GM23338 (cell line): Measurements from ENCODE around the gene P2RY12. TPM values are rescaled to one million over a fixed set of nuclear protein-coding genes. Genes with fewer than 3 reads are reported as not detected.

ENCODE experiments used
- ATAC-seq: fragments of 200-7000 bp; cut with Tn5 transposase; 3 replicates; pipeline ENCODE4 v1.9.1; 2020
- DNase-seq: peaks from one replicate; pipeline ENCODE4 v3.0.0-alpha.2; 2015; ENCODE audit warnings: low spot score
- H2AFZ ChIP-seq: fragments of 200-600 bp; sonication (generic); 2 replicates; pipeline ENCODE4 v1.8.0; 2016; ENCODE audit warnings: antibody characterized with exemption, mild to moderate bottlenecking, moderate library complexity
- H3F3A ChIP-seq: fragments of 200-600 bp; sonication (generic); replicated peaks from 2 replicates; pipeline ENCODE4 v1.8.0; 2017; ENCODE audit warnings: antibody characterized with exemption, mixed run types, low read depth
- H3K27ac ChIP-seq: fragments of 200-600 bp; sonication (generic); 2 replicates; pipeline ENCODE4 v1.6.1; 2016; ENCODE audit warnings: low read depth
- H3K27me3 ChIP-seq: fragments of 200-600 bp; sonication (generic); 2 replicates; pipeline ENCODE4 v1.8.0; 2016; ENCODE audit warnings: mild to moderate bottlenecking, mixed run types, moderate library complexity; ENCODE audit not compliant: insufficient read depth
- H3K36me3 ChIP-seq: fragments of 200-600 bp; sonication (generic); 2 replicates; pipeline ENCODE4 v1.8.0; 2016; ENCODE audit warnings: mild to moderate bottlenecking; ENCODE audit not compliant: insufficient read depth
- H3K4me1 ChIP-seq: fragments of 200-600 bp; sonication (generic); 2 replicates; pipeline ENCODE4 v1.8.0; 2016; ENCODE audit warnings: mild to moderate bottlenecking, moderate library complexity; ENCODE audit not compliant: insufficient read depth
- H3K4me2 ChIP-seq: fragments of 200-600 bp; sonication (generic); 2 replicates; pipeline ENCODE4 v1.7.1; 2017; ENCODE audit warnings: mixed run types
- H3K4me3 ChIP-seq: fragments of 200-600 bp; sonication (generic); 2 replicates; pipeline ENCODE4 v1.6.1; 2016; ENCODE audit warnings: mixed run types
- H3K79me2 ChIP-seq: fragments of 200-600 bp; sonication (generic); replicated peaks from 2 replicates; pipeline ENCODE4 v1.8.0; 2017; ENCODE audit warnings: mild to moderate bottlenecking; ENCODE audit not compliant: insufficient read depth
- H3K9me2 ChIP-seq: fragments of 200-600 bp; sonication (generic); 2 replicates; pipeline ENCODE4 v1.8.0; 2017; ENCODE audit not compliant: insufficient read depth
- H4K20me1 ChIP-seq: fragments of 200-600 bp; sonication (generic); replicated peaks from 2 replicates; pipeline ENCODE4 v1.8.0; 2017; ENCODE audit warnings: mild to moderate bottlenecking; ENCODE audit not compliant: insufficient read depth
- H3K27ac Mint-ChIP-seq: 2 replicates; pipeline ENCODE4 v1.8.0; 2020; ENCODE audit warnings: inconsistent platforms, mild to moderate bottlenecking, moderate library complexity, mixed read lengths
- H3K27me3 Mint-ChIP-seq: 3 replicates; pipeline ENCODE4 v1.8.0; 2022; ENCODE audit warnings: low read depth, mild to moderate bottlenecking, moderate library complexity, mixed read lengths, inconsistent platforms; ENCODE audit not compliant: insufficient read depth, poor library complexity
- H3K36me3 Mint-ChIP-seq: 3 replicates; pipeline ENCODE4 v1.8.0; 2021; ENCODE audit warnings: low read depth, mild to moderate bottlenecking, inconsistent platforms, moderate library complexity, mixed read lengths
- H3K4me1 Mint-ChIP-seq: 3 replicates; pipeline ENCODE4 v1.8.0; 2020; ENCODE audit warnings: mild to moderate bottlenecking, inconsistent platforms, mixed read lengths
- H3K4me3 Mint-ChIP-seq: 3 replicates; pipeline ENCODE4 v1.8.0; 2021; ENCODE audit warnings: moderate library complexity, mild to moderate bottlenecking, inconsistent platforms, mixed read lengths
- H3K9me3 Mint-ChIP-seq: 3 replicates; pipeline ENCODE4 v1.8.0; 2020; ENCODE audit warnings: moderate library complexity, mild to moderate bottlenecking, inconsistent platforms, mixed read lengths
- CREB1 ChIP-seq: fragments of 250-450 bp; sonication (Bioruptor Pico); IDR thresholded peaks from 2 replicates; pipeline ENCODE4 v1.5.0; 2020; ENCODE audit warnings: low read depth, mild to moderate bottlenecking, moderate library complexity
- EZH2 ChIP-seq: fragments of 200-600 bp; sonication (generic); IDR thresholded peaks from one replicate; pipeline ENCODE4 v1.8.0; 2017; ENCODE audit warnings: antibody characterized with exemption, mild to moderate bottlenecking, low read depth; ENCODE audit not compliant: unreplicated experiment
- EZH2phosphoT487 ChIP-seq: fragments of 200-600 bp; sonication (generic); IDR thresholded peaks from one replicate; pipeline ENCODE4 v1.8.1; 2018; ENCODE audit warnings: antibody characterized with exemption; ENCODE audit not compliant: unreplicated experiment
- JUNB ChIP-seq: IDR thresholded peaks from one replicate; pipeline ENCODE4 v1.6.1; 2016; ENCODE audit warnings: antibody characterized with exemption; ENCODE audit not compliant: unreplicated experiment
- NANOG ChIP-seq: IDR thresholded peaks from 2 replicates; pipeline ENCODE4 v1.6.1; 2016; ENCODE audit warnings: antibody characterized with exemption, borderline replicate concordance
- POLR2AphosphoS5 ChIP-seq: IDR thresholded peaks from 2 replicates; pipeline ENCODE4 v1.6.1; 2016; ENCODE audit warnings: antibody characterized with exemption, low read depth
- STAT1 ChIP-seq: IDR thresholded peaks from one replicate; pipeline ENCODE4 v1.6.1; 2016; ENCODE audit warnings: antibody characterized with exemption; ENCODE audit not compliant: unreplicated experiment
- ZNF114 ChIP-seq: fragments of 250-450 bp; sonication (Bioruptor Pico); IDR thresholded peaks from 2 replicates; pipeline ENCODE4 v1.5.0; 2020; ENCODE audit warnings: mild to moderate bottlenecking, moderate library complexity
- ZNF331 ChIP-seq: fragments of 250-450 bp; sonication (Bioruptor Pico); IDR thresholded peaks from 2 replicates; pipeline ENCODE4 v1.5.0; 2020; ENCODE audit warnings: low read depth, mild to moderate bottlenecking, moderate library complexity
- polyA plus RNA-seq: library from polyadenylated mRNA; unstranded; fragments of >200 nt; fragmentation: Nextera tagmentation; extraction: Ambion mirVana; gene quantifications from 2 replicates; pipeline ENCODE4 v1.2.1, GENCODE V29; 2016
- total RNA-seq: library from RNA; depleted of rRNA; stranded (reverse); fragments of >200 nt; shearing (Covaris generic); gene quantifications from 2 replicates; pipeline ENCODE4 v1.2.3, GENCODE V29; 2014
- TF ChIP-seq, protein P1 (sequence below), 2 experiments: fragments of 200-600 bp in 1 of 2; sonication (generic) in 1 of 2; conservative IDR thresholded peaks; 2 replicates each; pipeline versions ENCODE4 v1.5.1 to v1.6.1; 2016 to 2017; ENCODE audit warnings: antibody characterized with exemption in 2 of 2, low read depth in 2 of 2, mild to moderate bottlenecking in 2 of 2, moderate library complexity in 1 of 2
- TF ChIP-seq, protein P2 (sequence below): IDR thresholded peaks from 2 replicates; pipeline ENCODE4 v1.6.1; 2016; ENCODE audit warnings: antibody characterized with exemption
- TF ChIP-seq, protein P3 (sequence below): IDR thresholded peaks from one replicate; pipeline ENCODE4 v1.6.1; 2018; ENCODE audit warnings: antibody characterized with exemption; ENCODE audit not compliant: unreplicated experiment
- TF ChIP-seq, protein P4 (sequence below): fragments of 250-450 bp; sonication (Bioruptor Pico); IDR thresholded peaks from 2 replicates; pipeline ENCODE4 v1.5.0; 2020; ENCODE audit warnings: mild to moderate bottlenecking, moderate library complexity

Gene P2RY12
- total and polyA plus RNA-seq, 2 experiments from 2014 or later = 1.1 TPM; not detected in 1

DNA sequence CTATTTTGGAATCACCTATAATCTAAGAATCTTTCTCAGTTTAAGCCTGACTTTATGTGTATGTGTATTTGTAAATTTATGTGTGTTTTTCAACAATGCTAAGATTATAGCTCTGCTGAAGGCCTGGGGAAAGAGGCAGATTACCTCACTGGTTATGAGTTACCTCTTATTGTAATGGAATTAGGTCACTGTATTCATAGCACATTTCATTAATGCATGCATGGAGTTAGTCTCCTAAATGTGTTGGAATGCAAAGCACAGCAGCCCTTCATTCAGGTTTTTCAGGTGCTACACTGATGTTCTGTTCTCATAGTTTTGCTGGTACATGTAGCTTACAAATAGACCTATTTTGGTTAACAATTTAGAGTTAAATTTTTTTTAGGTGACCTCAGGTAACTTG is 77.4 kb downstream of the P2RY12 start:
- H2AFZ ChIP-seq = no peak overlapping the region
- H3K36me3 ChIP-seq = no peaks in the 10 kb centered on the region
- H3K4me2 ChIP-seq = no peak overlapping the region
- H3K4me1 ChIP-seq = peaks cover 12% of the 10 kb centered on the region
- H3F3A ChIP-seq = no peaks in the 10 kb centered on the region
- no peaks in the 10 kb centered on the region for H3K79me2 ChIP-seq
- H3K4me3 Mint-ChIP-seq = peak overlapping the region; percentile 39
- H3K9me3 Mint-ChIP-seq = no peaks in the 10 kb centered on the region
- ATAC-seq (peak; percentile 6; the same call in 1 of the 3 replicates), DNase-seq (peak; percentile 23)
- H4K20me1 ChIP-seq = no peaks in the 10 kb centered on the region
- H3K27ac Mint-ChIP-seq = peak overlapping the region; percentile 63
- TF ChIP-seq, protein P1, sequence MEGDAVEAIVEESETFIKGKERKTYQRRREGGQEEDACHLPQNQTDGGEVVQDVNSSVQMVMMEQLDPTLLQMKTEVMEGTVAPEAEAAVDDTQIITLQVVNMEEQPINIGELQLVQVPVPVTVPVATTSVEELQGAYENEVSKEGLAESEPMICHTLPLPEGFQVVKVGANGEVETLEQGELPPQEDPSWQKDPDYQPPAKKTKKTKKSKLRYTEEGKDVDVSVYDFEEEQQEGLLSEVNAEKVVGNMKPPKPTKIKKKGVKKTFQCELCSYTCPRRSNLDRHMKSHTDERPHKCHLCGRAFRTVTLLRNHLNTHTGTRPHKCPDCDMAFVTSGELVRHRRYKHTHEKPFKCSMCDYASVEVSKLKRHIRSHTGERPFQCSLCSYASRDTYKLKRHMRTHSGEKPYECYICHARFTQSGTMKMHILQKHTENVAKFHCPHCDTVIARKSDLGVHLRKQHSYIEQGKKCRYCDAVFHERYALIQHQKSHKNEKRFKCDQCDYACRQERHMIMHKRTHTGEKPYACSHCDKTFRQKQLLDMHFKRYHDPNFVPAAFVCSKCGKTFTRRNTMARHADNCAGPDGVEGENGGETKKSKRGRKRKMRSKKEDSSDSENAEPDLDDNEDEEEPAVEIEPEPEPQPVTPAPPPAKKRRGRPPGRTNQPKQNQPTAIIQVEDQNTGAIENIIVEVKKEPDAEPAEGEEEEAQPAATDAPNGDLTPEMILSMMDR (conservative IDR thresholded peaks at IDR 0.05; ENCODE audit: low read depth in 2 of 2) = no peak
- TF ChIP-seq EZH2phosphoT487 (no peak), ZNF331 (no peak), JUNB (no peak), STAT1 (no peak), POLR2AphosphoS5 (no peak), NANOG (no peak), ZNF114 (CRISPR knock-in tag) (no peak), EZH2 (no peak), CREB1 (CRISPR knock-in tag) (no peak)
- TF ChIP-seq, protein P2, sequence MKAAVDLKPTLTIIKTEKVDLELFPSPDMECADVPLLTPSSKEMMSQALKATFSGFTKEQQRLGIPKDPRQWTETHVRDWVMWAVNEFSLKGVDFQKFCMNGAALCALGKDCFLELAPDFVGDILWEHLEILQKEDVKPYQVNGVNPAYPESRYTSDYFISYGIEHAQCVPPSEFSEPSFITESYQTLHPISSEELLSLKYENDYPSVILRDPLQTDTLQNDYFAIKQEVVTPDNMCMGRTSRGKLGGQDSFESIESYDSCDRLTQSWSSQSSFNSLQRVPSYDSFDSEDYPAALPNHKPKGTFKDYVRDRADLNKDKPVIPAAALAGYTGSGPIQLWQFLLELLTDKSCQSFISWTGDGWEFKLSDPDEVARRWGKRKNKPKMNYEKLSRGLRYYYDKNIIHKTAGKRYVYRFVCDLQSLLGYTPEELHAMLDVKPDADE = no peak
- TF ChIP-seq, protein P3, sequence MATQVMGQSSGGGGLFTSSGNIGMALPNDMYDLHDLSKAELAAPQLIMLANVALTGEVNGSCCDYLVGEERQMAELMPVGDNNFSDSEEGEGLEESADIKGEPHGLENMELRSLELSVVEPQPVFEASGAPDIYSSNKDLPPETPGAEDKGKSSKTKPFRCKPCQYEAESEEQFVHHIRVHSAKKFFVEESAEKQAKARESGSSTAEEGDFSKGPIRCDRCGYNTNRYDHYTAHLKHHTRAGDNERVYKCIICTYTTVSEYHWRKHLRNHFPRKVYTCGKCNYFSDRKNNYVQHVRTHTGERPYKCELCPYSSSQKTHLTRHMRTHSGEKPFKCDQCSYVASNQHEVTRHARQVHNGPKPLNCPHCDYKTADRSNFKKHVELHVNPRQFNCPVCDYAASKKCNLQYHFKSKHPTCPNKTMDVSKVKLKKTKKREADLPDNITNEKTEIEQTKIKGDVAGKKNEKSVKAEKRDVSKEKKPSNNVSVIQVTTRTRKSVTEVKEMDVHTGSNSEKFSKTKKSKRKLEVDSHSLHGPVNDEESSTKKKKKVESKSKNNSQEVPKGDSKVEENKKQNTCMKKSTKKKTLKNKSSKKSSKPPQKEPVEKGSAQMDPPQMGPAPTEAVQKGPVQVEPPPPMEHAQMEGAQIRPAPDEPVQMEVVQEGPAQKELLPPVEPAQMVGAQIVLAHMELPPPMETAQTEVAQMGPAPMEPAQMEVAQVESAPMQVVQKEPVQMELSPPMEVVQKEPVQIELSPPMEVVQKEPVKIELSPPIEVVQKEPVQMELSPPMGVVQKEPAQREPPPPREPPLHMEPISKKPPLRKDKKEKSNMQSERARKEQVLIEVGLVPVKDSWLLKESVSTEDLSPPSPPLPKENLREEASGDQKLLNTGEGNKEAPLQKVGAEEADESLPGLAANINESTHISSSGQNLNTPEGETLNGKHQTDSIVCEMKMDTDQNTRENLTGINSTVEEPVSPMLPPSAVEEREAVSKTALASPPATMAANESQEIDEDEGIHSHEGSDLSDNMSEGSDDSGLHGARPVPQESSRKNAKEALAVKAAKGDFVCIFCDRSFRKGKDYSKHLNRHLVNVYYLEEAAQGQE = no peak
- TF ChIP-seq, protein P4, sequence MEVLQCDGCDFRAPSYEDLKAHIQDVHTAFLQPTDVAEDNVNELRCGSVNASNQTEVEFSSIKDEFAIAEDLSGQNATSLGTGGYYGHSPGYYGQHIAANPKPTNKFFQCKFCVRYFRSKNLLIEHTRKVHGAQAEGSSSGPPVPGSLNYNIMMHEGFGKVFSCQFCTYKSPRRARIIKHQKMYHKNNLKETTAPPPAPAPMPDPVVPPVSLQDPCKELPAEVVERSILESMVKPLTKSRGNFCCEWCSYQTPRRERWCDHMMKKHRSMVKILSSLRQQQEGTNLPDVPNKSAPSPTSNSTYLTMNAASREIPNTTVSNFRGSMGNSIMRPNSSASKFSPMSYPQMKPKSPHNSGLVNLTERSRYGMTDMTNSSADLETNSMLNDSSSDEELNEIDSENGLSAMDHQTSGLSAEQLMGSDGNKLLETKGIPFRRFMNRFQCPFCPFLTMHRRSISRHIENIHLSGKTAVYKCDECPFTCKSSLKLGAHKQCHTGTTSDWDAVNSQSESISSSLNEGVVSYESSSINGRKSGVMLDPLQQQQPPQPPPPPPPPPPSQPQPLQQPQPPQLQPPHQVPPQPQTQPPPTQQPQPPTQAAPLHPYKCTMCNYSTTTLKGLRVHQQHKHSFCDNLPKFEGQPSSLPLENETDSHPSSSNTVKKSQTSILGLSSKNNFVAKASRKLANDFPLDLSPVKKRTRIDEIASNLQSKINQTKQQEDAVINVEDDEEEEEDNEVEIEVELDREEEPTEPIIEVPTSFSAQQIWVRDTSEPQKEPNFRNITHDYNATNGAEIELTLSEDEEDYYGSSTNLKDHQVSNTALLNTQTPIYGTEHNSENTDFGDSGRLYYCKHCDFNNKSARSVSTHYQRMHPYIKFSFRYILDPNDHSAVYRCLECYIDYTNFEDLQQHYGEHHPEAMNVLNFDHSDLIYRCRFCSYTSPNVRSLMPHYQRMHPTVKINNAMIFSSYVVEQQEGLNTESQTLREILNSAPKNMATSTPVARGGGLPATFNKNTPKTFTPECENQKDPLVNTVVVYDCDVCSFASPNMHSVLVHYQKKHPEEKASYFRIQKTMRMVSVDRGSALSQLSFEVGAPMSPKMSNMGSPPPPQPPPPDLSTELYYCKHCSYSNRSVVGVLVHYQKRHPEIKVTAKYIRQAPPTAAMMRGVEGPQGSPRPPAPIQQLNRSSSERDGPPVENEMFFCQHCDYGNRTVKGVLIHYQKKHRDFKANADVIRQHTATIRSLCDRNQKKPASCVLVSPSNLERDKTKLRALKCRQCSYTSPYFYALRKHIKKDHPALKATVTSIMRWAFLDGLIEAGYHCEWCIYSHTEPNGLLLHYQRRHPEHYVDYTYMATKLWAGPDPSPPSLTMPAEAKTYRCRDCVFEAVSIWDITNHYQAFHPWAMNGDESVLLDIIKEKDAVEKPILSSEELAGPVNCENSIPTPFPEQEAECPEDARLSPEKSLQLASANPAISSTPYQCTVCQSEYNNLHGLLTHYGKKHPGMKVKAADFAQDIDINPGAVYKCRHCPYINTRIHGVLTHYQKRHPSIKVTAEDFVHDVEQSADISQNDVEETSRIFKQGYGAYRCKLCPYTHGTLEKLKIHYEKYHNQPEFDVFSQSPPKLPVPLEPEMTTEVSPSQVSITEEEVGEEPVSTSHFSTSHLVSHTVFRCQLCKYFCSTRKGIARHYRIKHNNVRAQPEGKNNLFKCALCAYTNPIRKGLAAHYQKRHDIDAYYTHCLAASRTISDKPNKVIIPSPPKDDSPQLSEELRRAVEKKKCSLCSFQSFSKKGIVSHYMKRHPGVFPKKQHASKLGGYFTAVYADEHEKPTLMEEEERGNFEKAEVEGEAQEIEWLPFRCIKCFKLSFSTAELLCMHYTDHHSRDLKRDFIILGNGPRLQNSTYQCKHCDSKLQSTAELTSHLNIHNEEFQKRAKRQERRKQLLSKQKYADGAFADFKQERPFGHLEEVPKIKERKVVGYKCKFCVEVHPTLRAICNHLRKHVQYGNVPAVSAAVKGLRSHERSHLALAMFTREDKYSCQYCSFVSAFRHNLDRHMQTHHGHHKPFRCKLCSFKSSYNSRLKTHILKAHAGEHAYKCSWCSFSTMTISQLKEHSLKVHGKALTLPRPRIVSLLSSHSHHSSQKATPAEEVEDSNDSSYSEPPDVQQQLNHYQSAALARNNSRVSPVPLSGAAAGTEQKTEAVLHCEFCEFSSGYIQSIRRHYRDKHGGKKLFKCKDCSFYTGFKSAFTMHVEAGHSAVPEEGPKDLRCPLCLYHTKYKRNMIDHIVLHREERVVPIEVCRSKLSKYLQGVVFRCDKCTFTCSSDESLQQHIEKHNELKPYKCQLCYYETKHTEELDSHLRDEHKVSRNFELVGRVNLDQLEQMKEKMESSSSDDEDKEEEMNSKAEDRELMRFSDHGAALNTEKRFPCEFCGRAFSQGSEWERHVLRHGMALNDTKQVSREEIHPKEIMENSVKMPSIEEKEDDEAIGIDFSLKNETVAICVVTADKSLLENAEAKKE = no peak
- peaks cover 2% of the 10 kb centered on the region for H3K27me3 Mint-ChIP-seq
- no peak overlapping the region for H3K27ac ChIP-seq
- H3K4me1 Mint-ChIP-seq = peaks cover 60% of the 10 kb centered on the region
- H3K4me3 ChIP-seq = no peak overlapping the region
- no peaks in the 10 kb centered on the region for H3K36me3 Mint-ChIP-seq
- H3K27me3 ChIP-seq = no peaks in the 10 kb centered on the region
- no peaks in the 10 kb centered on the region for H3K9me2 ChIP-seq
